DOHH2 (cell line): ENCODE data around the gene DCXR.

ENCODE experiments used
- H3F3A ChIP-seq: fragments of 200-600 bp; sonication (generic), shearing (Covaris generic); 2 replicates; pipeline ENCODE4 v1.6.0; 2016; ENCODE audit warnings: antibody characterized with exemption, mild to moderate bottlenecking; ENCODE audit not compliant: control insufficient read depth, insufficient read depth
- H3K27ac ChIP-seq: fragments of 200-600 bp; sonication (generic); 2 replicates; pipeline ENCODE4 v1.5.1; 2014; ENCODE audit warnings: low read depth, mild to moderate bottlenecking, low read length, moderate library complexity
- H3K27me3 ChIP-seq: fragments of 200-600 bp; sonication (generic); 2 replicates; pipeline ENCODE4 v1.6.1; 2014; ENCODE audit warnings: mild to moderate bottlenecking, low read length, mixed read lengths; ENCODE audit not compliant: control insufficient read depth
- H3K36me3 ChIP-seq: fragments of 200-600 bp; sonication (generic); 2 replicates; pipeline ENCODE4 v1.6.1; 2014; ENCODE audit warnings: mild to moderate bottlenecking, low read length, moderate library complexity, mixed read lengths; ENCODE audit not compliant: control insufficient read depth
- H3K4me1 ChIP-seq: fragments of 200-600 bp; sonication (generic); 2 replicates; pipeline ENCODE4 v1.6.1; 2014; ENCODE audit warnings: mild to moderate bottlenecking, low read length, mixed read lengths; ENCODE audit not compliant: control insufficient read depth
- H3K4me2 ChIP-seq: fragments of 200-600 bp; sonication (generic); 2 replicates; pipeline ENCODE4 v1.6.0; 2014; ENCODE audit warnings: mild to moderate bottlenecking, low read length, moderate library complexity
- H3K4me3 ChIP-seq: fragments of 200-600 bp; sonication (generic); 2 replicates; pipeline ENCODE4 v1.5.1; 2014; ENCODE audit warnings: mild to moderate bottlenecking, low read length, mixed read lengths
- H3K79me2 ChIP-seq: fragments of 200-600 bp; sonication (generic); 2 replicates; pipeline ENCODE4 v1.6.1; 2014; ENCODE audit warnings: mild to moderate bottlenecking, low read length, mixed read lengths; ENCODE audit not compliant: control insufficient read depth
- H3K9me2 ChIP-seq: fragments of 200-600 bp; sonication (generic); replicated peaks from 2 replicates; pipeline ENCODE4 v1.6.1; 2014; ENCODE audit warnings: mild to moderate bottlenecking, low read length, mixed read lengths; ENCODE audit not compliant: control insufficient read depth
- H3K9me3 ChIP-seq: fragments of 200-600 bp; sonication (generic); 2 replicates; pipeline ENCODE4 v1.6.1; 2014; ENCODE audit warnings: antibody characterized with exemption, low read length, mixed read lengths; ENCODE audit not compliant: control insufficient read depth, insufficient read depth
- H4K20me1 ChIP-seq: fragments of 200-600 bp; sonication (generic); 2 replicates; pipeline ENCODE4 v1.6.0; 2014; ENCODE audit warnings: low read depth, mild to moderate bottlenecking, antibody characterized with exemption, low read length, moderate library complexity; ENCODE audit not compliant: control insufficient read depth, insufficient read depth
- CTCF ChIP-seq: fragments of 200-600 bp; sonication (generic); IDR thresholded peaks from one replicate; pipeline ENCODE4 v1.5.1; 2014; ENCODE audit warnings: antibody characterized with exemption, mild to moderate bottlenecking, low read depth, low read length; ENCODE audit not compliant: poor library complexity, severe bottlenecking
- EZH2phosphoT487 ChIP-seq: fragments of 200-600 bp; sonication (generic); IDR thresholded peaks from 2 replicates; pipeline ENCODE4 v1.6.1; 2017; ENCODE audit warnings: borderline replicate concordance, mild to moderate bottlenecking, antibody characterized with exemption, low read length, moderate library complexity, mixed read lengths

DCXR gene

DNA sequence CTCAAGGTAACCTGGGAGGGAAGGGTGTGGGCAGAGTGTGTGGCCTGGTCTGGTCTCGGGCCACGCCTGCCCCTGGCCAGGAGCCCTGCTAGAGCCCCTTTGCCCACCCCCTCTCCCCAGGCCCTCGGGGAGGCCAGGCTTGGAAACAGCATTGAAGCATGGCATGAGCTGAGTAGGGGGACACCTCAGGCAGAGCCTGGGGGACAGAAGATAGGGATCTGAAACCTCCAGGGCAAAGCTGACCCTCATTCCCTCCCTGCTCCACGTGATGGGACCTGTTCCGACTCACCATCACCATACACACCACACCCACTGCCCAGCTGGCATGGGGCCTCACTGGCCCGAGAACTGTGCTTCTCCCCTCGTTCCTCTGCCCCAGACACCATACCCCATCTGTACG, 11.6 kb upstream of the DCXR start:
- peaks cover 19% of the 10 kb centered on the region for H3K79me2 ChIP-seq
- no peak for TF ChIP-seq EZH2phosphoT487
- no peak for TF ChIP-seq CTCF
- no peaks in the 10 kb centered on the region for H3K9me3 ChIP-seq
- H3K4me1 ChIP-seq, result peaks cover 17% of the 10 kb centered on the region
- H3K4me3 ChIP-seq, result no peak overlapping the region
- peaks cover 4% of the 10 kb centered on the region; the same call in 1 of the 2 replicates for H3K36me3 ChIP-seq
- H3K4me2 ChIP-seq, result no peak overlapping the region
- no peaks in the 10 kb centered on the region for H3F3A ChIP-seq
- no peak overlapping the region for H3K27ac ChIP-seq
- no peaks in the 10 kb centered on the region for H3K27me3 ChIP-seq
- H4K20me1 ChIP-seq, result peaks cover 3% of the 10 kb centered on the region; the same call in 1 of the 2 replicates
- no peaks in the 10 kb centered on the region for H3K9me2 ChIP-seq

GRCh38 chr17:82048571-82048971, 11.1 kb upstream of the DCXR start:
- Histone ChIP-seq H3K27me3 (no peaks in the 10 kb centered on the region), H3K4me1 (peaks cover 17% of the 10 kb centered on the region), H4K20me1 (peaks cover 3% of the 10 kb centered on the region; the same call in 1 of the 2 replicates), H3K9me3 (no peaks in the 10 kb centered on the region), H3K4me2 (no peak overlapping the region), H3K27ac (no peak overlapping the region), H3K79me2 (peaks cover 19% of the 10 kb centered on the region), H3K4me3 (no peak overlapping the region), H3F3A (no peaks in the 10 kb centered on the region), H3K36me3 (peaks cover 4% of the 10 kb centered on the region; the same call in 1 of the 2 replicates), H3K9me2 (no peaks in the 10 kb centered on the region)
- TF ChIP-seq EZH2phosphoT487 (no peak), CTCF (no peak)

- TF ChIP-seq EZH2phosphoT487 (no peak), CTCF (no peak)
- Histone ChIP-seq H3K4me1 (peaks cover 15% of the 10 kb centered on the region), H3K27me3 (no peaks in the 10 kb centered on the region), H3K4me2 (no peak overlapping the region), H3K36me3 (no peaks in the 10 kb centered on the region), H3K4me3 (no peak overlapping the region), H3F3A (no peaks in the 10 kb centered on the region), H4K20me1 (peaks cover 3% of the 10 kb centered on the region; the same call in 1 of the 2 replicates), H3K9me3 (no peaks in the 10 kb centered on the region), H3K9me2 (no peaks in the 10 kb centered on the region), H3K27ac (no peak overlapping the region), H3K79me2 (peaks cover 13% of the 10 kb centered on the region)
Measured at GRCh38 chr17:82047914-82048570, 10.5 kb upstream of the DCXR start.
